Smooth muscle cell (in vitro differentiated cells): ENCODE measurements around the gene PDE1C. TPM values are rescaled to one million over a fixed set of nuclear protein-coding genes. Genes with fewer than 3 reads are reported as not detected.
"Not testable (repeated sequence)": the region's sequence is repeated elsewhere in the genome, so short reads cannot be mapped to it uniquely, and the experiment has no call there.

Experiments
- DNase-seq: peaks from one replicate; lab custom pipeline; 2025; ENCODE audit not compliant: unreplicated experiment; lab: John Stamatoyannopoulos, UW
- H2AFZ ChIP-seq: fragments of 200-600 bp; sonication (generic); 2 replicates; pipeline ENCODE4 v1.6.0; 2016; ENCODE audit warnings: antibody characterized with exemption, low read depth, mild to moderate bottlenecking
- H3F3A ChIP-seq: fragments of 200-600 bp; sonication (generic); 2 replicates; pipeline ENCODE4 v1.6.0; 2017; ENCODE audit warnings: antibody characterized with exemption, low read depth
- H3K27ac ChIP-seq: fragments of 200-600 bp; sonication (generic); 2 replicates; pipeline ENCODE4 v1.5.1; 2016; ENCODE audit warnings: low read depth, mild to moderate bottlenecking
- H3K27me3 ChIP-seq: fragments of 200-600 bp; sonication (generic); 2 replicates; pipeline ENCODE4 v1.6.1; 2016; ENCODE audit warnings: low read depth, mild to moderate bottlenecking
- H3K36me3 ChIP-seq: fragments of 200-600 bp; sonication (generic); 2 replicates; pipeline ENCODE4 v1.5.1; 2016; ENCODE audit warnings: low read depth
- H3K4me1 ChIP-seq: fragments of 200-600 bp; sonication (generic); 2 replicates; pipeline ENCODE4 v1.5.1; 2016; ENCODE audit warnings: low read depth
- H3K4me2 ChIP-seq: fragments of 200-600 bp; sonication (generic); 2 replicates; pipeline ENCODE4 v1.6.0; 2016; ENCODE audit warnings: mild to moderate bottlenecking
- H3K4me3 ChIP-seq: fragments of 200-600 bp; sonication (generic); 2 replicates; pipeline ENCODE4 v1.5.1; 2016; ENCODE audit warnings: mild to moderate bottlenecking
- H3K79me2 ChIP-seq: fragments of 200-600 bp; sonication (generic); 2 replicates; pipeline ENCODE4 v1.6.0; 2016; ENCODE audit warnings: low read depth, mild to moderate bottlenecking
- H3K9ac ChIP-seq: fragments of 200-600 bp; sonication (generic); 2 replicates; pipeline ENCODE4 v1.6.0; 2016; ENCODE audit warnings: low read depth
- H3K9me3 ChIP-seq: fragments of 200-600 bp; sonication (generic); replicated peaks from 2 replicates; pipeline ENCODE4 v1.5.1; 2016; ENCODE audit warnings: low read depth
- H4K20me1 ChIP-seq: fragments of 200-600 bp; sonication (generic); 2 replicates; pipeline ENCODE4 v1.6.0; 2016; ENCODE audit warnings: low read depth
- CTCF ChIP-seq: fragments of 200-600 bp; sonication (generic); IDR thresholded peaks from 2 replicates; pipeline ENCODE4 v1.5.1; 2017; ENCODE audit warnings: borderline replicate concordance, mild to moderate bottlenecking, antibody characterized with exemption; ENCODE audit not compliant: insufficient read depth, poor library complexity, severe bottlenecking
- WGBS: methylation state at CpG from one replicate; pipeline ENCODE4 v1.1.7; 2016; ENCODE audit warnings: low lambda C conversion rate; 5-methylcytosine and 5-hydroxymethylcytosine counted together
- polyA plus RNA-seq: library from polyadenylated mRNA; unstranded; fragments of >200 nt; fragmentation: Nextera tagmentation; extraction: Ambion mirVana; gene quantifications from 2 replicates; pipeline ENCODE4 v1.2.1, GENCODE V29; 2016
- total RNA-seq: library from RNA; depleted of rRNA; stranded (reverse); fragments of >200 nt; gene quantifications from 2 replicates; pipeline ENCODE4 v1.2.3, GENCODE V29; 2014

Gene PDE1C
- total and polyA plus RNA-seq, 2 experiments from 2014 or later: 1.2 to 6.9 TPM

GRCh38 chr7:32079510-32079909 is 9.3 kb upstream of the PDE1C start:
- no peak overlapping the region for H2AFZ ChIP-seq

GRCh38 chr7:32078824-32079223 is 8.6 kb upstream of the PDE1C start:
- Histone ChIP-seq H3K9me3 (no peaks in the 10 kb centered on the region), H4K20me1 (no peaks in the 10 kb centered on the region), H3K9ac (no peak overlapping the region), H2AFZ (no peak overlapping the region), H3K4me2 (no peak overlapping the region), H3K27ac (no peak overlapping the region), H3K4me1 (no peaks in the 10 kb centered on the region), H3K36me3 (no peaks in the 10 kb centered on the region), H3F3A (no peaks in the 10 kb centered on the region), H3K4me3 (no peak overlapping the region), H3K79me2 (no peaks in the 10 kb centered on the region), H3K27me3 (peaks cover 23% of the 10 kb centered on the region)
- no peak for DNase-seq
- no peak for TF ChIP-seq CTCF
- WGBS: 68% methylated on average over 2 of the region's 2 CpGs

More at GRCh38 chr7:32079510-32079909, 9.3 kb upstream of the PDE1C start:
- Histone ChIP-seq H3K4me3 (no peak overlapping the region), H3K4me2 (no peak overlapping the region), H3K9ac (no peak overlapping the region), H3K27me3 (peaks cover 16% of the 10 kb centered on the region), H3K27ac (no peak overlapping the region), H3K4me1 (no peaks in the 10 kb centered on the region), H3K36me3 (no peaks in the 10 kb centered on the region), H3K79me2 (no peaks in the 10 kb centered on the region), H3K9me3 (no peaks in the 10 kb centered on the region), H3F3A (no peaks in the 10 kb centered on the region), H4K20me1 (no peaks in the 10 kb centered on the region)
- 81% methylated on average over 6 of the region's 6 CpGs for WGBS
- TF ChIP-seq CTCF: no peak
- DNase-seq: no peak

DNA sequence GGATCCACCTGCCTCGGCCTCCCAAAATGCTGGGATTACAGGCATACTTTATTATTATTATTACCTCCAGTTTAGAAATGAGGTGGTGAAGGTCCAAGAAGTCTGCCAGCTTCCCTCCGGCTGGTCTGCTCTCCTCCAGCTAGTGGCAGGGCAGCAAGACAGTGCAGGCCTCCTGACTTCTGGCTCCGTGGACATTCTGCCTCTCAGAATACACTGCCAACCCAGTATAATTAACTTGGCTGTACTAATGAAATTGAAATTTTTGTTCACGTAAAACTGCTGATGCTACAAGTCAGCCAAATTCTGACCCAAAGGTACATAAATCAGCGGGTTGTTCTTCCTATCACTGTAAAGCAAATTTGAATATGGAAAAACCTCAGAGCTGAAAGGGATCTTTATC is 7.6 kb upstream of the PDE1C start:
- WGBS: 89% methylated on average over 5 of the region's 5 CpGs
- Histone ChIP-seq H3K79me2 (no peaks in the 10 kb centered on the region), H3K9me3 (no peaks in the 10 kb centered on the region), H4K20me1 (no peaks in the 10 kb centered on the region), H3F3A (no peaks in the 10 kb centered on the region), H3K36me3 (no peaks in the 10 kb centered on the region), H3K4me3 (no peak overlapping the region), H2AFZ (no peak overlapping the region), H3K4me1 (no peaks in the 10 kb centered on the region), H3K9ac (no peak overlapping the region), H3K27me3 (peaks cover 33% of the 10 kb centered on the region), H3K27ac (no peak overlapping the region), H3K4me2 (no peak overlapping the region)
- no peak for TF ChIP-seq CTCF
- DNase-seq: no peak

DNA sequence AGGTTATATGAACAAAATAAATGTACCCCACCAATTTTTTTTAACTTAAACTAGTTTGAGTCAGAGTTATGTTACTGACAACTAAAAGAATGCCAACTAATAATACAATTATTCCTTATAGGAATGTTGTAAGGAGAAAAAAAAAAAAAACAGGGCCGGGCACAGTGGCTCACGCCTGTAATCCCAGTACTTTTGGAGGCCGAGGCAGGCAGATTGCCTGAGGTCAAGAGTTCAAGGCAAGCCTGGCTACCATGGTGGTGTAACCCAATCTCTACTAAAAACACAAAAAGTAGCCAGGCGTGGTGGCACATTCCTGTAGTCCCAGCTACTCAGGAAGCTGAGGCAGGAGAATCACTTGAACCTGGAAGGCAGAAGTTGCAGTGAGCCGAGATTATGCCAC is 6.6 kb upstream of the PDE1C start:
- not testable (repeated sequence) for H3K79me2 ChIP-seq, H3K27ac ChIP-seq

More for the DNA sequence above, 6.6 kb upstream of the PDE1C start:
- not testable (repeated sequence) for H2AFZ ChIP-seq, H3K9ac ChIP-seq, DNase-seq, H3K9me3 ChIP-seq, H3K4me3 ChIP-seq, H3K36me3 ChIP-seq, H3F3A ChIP-seq, H4K20me1 ChIP-seq, H3K4me1 ChIP-seq, H3K4me2 ChIP-seq
- H3K27me3 ChIP-seq: peaks cover 43% of the 10 kb centered on the region
- WGBS: 89% methylated on average over 5 of the region's 5 CpGs
